Thyroid gland (tissue), 4 donors: ENCODE data around the gene RNU6-1.

Experiments
- POLR2A ChIP-seq, 2 donors: fragments of 450-650 bp; IDR thresholded peaks; one replicate each; pipeline ENCODE4 v1.6.1; 2017; ENCODE audit warnings: antibody characterized with exemption in 2 of 2, mild to moderate bottlenecking in 2 of 2, moderate library complexity in 1 of 2
- TF ChIP-seq, protein P1 (sequence below), 6 experiments: fragments of 200-600 bp in 3 of 6; fragments of 450-650 bp in 3 of 6; sonication (generic) in 3 of 6; IDR thresholded peaks; one replicate each; pipeline ENCODE4 v1.5.1; 2016 to 2019; ENCODE audit warnings: antibody characterized with exemption in 6 of 6, mild to moderate bottlenecking in 2 of 6, inconsistent platforms in 1 of 6, moderate library complexity in 1 of 6

DNA sequence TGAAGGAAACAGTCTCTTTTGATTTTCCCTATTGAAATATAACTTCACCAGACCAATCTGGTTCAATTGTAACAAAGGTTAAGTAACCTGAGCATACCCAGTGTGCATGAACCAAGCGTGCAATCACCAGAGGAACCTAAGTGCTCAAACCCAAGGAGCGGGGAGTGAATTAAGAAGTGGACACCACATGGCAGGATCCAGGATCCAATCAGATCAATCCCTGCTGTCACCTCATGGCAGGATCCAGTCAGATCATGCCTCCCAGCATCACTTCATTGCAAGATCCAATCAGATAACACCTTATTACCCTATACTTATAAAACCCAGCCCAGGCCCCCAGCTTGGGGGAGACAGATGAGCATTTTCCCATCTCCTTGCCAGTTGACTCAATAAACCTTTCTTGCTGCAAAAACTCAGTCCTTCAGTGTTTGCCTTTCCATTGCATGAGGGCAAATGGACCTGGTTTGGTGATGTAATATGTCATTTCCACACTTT is 38.9 kb upstream of the RNU6-1 start:
- no peak for TF ChIP-seq POLR2A (IDR thresholded peaks at IDR 0.05)
- TF ChIP-seq, protein P1, sequence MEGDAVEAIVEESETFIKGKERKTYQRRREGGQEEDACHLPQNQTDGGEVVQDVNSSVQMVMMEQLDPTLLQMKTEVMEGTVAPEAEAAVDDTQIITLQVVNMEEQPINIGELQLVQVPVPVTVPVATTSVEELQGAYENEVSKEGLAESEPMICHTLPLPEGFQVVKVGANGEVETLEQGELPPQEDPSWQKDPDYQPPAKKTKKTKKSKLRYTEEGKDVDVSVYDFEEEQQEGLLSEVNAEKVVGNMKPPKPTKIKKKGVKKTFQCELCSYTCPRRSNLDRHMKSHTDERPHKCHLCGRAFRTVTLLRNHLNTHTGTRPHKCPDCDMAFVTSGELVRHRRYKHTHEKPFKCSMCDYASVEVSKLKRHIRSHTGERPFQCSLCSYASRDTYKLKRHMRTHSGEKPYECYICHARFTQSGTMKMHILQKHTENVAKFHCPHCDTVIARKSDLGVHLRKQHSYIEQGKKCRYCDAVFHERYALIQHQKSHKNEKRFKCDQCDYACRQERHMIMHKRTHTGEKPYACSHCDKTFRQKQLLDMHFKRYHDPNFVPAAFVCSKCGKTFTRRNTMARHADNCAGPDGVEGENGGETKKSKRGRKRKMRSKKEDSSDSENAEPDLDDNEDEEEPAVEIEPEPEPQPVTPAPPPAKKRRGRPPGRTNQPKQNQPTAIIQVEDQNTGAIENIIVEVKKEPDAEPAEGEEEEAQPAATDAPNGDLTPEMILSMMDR (IDR thresholded peaks at IDR 0.05) = no peak
